ENCODE results near the gene ASCC1.

The ASCC1 gene

GRCh38 chr10:72098301-72098835 is 117.7 kb downstream of the ASCC1 start:
- DNase-seq (ENCODE audit: low read depth), result no peak

GRCh38 chr10:72097448-72098300 is 118.4 kb downstream of the ASCC1 start:
- no peak for DNase-seq (ENCODE audit: low read depth)

GRCh38 chr10:72096115-72097000 is 119.7 kb downstream of the ASCC1 start:
- DNase-seq (ENCODE audit: low read depth), result no peak

DNA sequence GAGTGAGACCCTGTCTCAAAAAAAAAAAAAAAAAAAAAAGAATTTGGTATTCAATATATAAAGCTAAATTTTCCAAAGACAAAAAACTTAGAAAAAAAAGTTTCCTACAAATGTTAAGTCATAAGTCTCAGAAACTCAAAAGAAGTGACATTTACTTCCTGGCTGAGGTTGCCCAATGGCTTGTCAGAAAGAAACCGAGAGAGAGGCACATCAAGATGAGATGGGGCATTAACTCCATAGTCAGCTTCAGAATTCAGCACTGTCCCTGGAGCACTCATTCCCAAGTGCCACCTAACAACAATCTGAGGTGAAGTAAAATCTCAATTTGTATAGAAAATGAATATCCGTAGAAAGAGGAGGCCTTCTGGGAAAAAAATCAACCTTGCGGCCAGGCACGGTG is 120.9 kb downstream of the ASCC1 start:
- DNase-seq (ENCODE audit: low read depth), result no peak

DNA sequence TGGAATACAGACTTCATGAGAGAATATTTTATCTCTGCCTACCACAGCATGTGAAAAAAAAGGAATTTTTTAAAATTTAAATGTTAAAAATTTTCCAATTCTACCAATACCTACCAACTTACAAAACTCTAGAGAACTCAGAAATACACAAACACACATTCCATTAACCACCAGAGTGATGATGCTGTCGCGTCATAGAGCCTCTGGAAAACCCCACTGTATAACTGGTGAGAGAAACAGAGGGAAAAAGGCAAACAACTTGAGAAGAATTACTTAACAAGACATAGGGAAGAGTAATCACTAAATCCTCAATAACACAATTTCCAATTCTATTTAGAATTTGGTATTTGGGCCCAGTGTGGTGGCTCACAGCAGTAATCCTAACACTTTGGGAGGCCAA is 121.5 kb downstream of the ASCC1 start:
- DNase-seq (ENCODE audit: low read depth), result no peak

GRCh38 chr10:72093450-72093849 is 122.6 kb downstream of the ASCC1 start:
- no peak for DNase-seq (ENCODE audit: low read depth)

DNA sequence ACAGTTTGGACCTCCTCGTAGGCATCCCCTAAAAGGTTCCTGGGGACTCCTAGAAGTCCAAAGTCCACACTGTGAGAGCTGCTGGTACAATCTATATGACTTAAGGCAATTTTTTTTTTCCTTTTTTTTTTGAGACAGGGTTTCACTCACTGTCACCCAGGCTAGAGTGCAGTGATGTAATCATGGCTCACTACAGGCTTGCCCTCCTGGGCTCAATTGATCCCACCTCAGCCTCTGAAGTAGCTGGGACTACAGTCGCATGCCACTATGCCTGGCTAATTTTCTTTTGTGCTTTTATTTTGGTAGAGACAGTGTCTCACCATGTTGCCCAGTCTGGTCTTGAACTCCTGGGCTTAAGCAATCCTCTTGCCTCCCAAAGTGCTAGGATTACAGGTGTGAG is 123.1 kb downstream of the ASCC1 start:
- no peak for DNase-seq (ENCODE audit: low read depth)

DNA sequence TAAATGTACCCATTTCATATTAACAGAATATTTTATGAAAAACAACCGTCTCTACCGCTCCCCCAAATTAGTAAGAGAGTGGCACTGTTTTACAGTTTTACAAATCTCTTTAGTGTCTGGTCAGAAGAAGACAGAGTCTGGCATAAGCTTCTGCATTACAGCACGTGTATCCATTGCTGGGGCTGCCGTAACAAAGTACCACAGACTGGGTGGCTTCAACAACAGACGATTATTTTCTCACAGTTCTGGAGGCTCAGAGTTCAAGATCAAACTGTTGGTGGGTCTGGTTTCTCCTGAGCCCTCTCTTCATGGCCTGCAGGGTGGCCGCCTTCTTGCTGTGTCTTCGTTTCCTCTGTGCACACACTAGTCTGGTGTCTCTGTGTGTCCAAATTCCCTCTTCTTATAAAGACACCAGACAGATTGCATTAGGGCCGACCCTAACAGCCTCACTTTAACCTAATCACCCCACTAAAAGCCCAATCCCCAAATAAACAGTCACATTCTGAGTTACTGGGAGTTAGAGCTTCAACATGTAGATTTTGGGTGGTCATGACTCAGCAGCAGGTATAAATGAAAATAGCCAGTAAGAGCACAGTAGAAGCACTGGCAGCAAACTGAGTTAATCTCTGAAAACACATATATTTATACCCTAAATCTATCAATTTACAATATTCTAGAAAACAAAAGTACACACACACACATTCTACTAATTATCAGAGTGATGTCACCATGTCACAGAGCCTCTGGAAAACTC is 123.7 kb downstream of the ASCC1 start:
- DNase-seq (ENCODE audit: low read depth), result no peak

GRCh38 chr10:72090326-72090725 is 125.8 kb downstream of the ASCC1 start:
- no peak for DNase-seq (ENCODE audit: low read depth)

GRCh38 chr10:72089618-72090017 is 126.5 kb downstream of the ASCC1 start:
- DNase-seq (ENCODE audit: low read depth), result no peak

- DNase-seq (ENCODE audit: low read depth), result no peak
Observed at GRCh38 chr10:72088889-72089575, 127.0 kb downstream of the ASCC1 start.

DNA sequence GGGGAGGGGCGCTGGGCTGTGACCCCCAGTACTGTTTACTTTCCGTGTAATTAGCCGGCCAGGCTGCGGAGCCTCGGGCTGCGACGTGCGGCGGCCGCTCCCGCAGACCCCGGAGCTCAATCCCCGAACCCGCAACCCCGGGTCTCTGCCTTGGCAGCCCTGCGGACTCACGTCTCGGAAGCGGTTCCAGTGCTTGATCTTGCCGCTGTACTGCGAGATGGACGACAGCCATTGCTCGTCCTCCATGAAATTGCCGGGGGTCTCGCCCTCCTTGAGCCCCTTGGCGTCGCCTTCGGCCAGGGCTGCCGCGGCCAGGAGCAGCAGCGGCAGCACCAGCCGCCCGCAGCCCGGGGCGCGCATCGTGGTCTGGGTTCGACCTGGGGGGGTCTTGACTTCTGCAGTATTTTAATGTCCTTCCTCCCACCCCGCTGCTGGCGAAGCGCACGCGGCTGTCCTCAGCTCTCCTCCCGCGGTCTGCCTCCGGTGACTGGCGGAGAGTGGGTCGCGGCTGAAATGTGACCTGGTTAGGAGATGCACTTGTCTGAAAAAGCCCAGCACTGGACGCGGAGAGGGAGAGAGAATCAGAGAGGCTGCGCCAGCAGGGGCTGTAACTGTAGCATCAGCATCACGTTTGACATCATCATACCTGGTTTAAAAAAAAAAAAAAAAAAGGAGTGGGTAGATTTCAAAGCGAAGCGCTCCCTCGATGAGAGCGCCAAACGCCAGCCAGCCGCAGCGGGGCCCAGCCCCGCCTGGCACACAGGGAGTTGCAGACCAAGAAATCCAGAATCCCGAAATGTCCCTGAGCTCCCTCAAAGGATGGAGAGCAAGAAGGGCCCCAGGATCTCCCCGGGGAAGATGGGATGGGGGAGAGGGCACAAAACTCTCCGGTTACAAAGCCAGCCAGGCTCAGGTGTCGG is 127.8 kb downstream of the ASCC1 start, which contains the start of gene SPOCK2:
SPOCK2 (minus strand) TSS at position 583 of the 920 bp plus-strand sequence; CDS start at position 360, 223 bp downstream.
- peak; percentile 26 for DNase-seq (ENCODE audit: low read depth)

DNA sequence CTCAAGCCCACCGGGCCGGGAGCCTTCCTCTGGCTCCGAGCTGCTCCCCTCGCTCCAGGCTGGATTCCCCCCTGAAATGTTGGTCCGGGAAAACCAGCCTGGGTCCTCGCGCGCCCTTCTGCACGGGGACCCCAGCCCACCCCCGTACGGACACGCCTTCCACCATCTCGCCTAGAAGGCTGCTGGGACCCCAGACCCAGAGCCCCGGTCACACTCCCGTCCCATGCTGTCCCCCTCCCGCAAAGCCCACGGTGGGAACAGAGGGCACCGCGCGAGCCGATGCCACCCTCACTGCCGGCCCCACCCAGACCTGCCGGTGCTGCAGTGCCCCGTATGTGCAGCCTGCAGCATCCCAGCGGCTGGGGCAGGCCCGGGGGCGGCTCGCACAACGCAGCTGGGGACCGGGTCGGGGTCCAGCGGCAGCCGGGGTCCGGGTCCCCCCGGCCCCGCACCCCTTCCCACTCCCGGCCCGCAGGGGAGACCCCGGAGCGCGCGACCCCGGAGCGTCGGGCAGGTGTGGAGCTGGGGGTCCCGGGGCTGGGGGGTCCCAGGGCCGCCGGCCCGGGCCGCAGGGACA is 128.6 kb downstream of the ASCC1 start:
- DNase-seq (ENCODE audit: low read depth), result no peak

DNA sequence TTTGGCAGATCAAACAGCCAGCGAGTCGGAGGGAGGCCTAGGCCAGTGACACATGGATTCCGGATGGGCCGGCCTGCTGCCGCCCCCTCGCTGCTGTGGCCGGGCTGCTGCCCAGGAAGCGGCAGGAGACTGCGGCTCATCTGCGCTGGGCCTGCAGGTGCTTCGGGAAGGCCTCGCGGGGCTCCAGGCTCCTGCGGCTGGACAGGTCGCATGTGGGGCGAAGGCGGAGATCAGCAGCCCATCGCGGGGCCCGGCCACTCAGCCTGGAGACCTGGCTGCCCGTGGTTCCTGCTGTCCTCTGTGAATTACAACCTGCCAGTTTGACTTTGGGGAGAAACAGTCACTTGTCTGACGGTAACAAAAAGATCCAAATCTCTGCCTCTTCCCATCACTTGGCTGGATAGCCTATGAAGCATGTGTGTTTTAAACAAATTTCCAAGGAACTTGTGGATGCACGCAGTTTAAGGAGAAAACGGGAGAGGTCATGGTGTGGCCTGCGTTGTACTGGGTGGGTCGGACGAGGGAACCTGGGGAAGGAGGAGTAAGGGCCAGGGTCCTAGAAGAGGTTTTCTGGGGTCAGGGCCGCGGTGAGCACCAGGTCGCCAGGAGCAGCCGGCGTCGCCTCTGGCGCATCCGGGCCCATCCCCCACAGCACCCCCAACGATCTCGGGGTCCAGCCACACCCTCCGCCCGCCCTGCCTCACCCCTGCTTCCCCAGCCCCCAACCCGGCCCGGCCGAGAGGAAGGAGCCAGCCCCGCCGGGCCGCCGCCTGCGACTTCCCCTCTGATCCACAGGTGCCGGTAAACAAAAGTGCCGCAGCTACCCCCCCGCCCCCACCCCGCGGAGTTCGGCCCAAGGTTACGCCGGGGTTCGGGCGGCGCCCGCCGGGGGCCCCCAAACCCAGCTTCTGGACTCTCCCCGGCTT is 129.3 kb downstream of the ASCC1 start:
- DNase-seq (ENCODE audit: low read depth), result peak; percentile 30

GRCh38 chr10:72085864-72086465 is 130.1 kb downstream of the ASCC1 start:
- no peak for DNase-seq (ENCODE audit: low read depth)

DNA sequence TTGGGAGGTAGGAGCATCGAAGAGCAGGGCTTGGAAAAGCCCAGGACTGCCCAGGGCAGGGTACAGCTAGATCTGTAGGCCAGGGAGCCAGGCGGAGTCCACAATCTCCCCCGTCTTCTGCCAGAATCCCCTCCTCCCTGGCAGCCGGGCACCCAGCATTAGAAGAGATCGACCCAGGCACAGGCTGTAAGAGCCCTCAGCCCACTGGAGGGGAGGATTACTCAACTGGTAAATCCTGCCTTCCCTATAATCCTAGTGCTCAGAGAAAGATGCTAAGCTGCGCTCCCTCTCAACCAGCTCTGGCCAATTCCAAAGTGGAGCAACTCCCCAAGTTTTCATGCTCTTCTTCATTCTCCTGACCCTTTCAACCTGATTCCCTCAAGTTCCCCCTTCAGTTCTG is 130.9 kb downstream of the ASCC1 start:
- no peak for DNase-seq (ENCODE audit: low read depth)

DNA sequence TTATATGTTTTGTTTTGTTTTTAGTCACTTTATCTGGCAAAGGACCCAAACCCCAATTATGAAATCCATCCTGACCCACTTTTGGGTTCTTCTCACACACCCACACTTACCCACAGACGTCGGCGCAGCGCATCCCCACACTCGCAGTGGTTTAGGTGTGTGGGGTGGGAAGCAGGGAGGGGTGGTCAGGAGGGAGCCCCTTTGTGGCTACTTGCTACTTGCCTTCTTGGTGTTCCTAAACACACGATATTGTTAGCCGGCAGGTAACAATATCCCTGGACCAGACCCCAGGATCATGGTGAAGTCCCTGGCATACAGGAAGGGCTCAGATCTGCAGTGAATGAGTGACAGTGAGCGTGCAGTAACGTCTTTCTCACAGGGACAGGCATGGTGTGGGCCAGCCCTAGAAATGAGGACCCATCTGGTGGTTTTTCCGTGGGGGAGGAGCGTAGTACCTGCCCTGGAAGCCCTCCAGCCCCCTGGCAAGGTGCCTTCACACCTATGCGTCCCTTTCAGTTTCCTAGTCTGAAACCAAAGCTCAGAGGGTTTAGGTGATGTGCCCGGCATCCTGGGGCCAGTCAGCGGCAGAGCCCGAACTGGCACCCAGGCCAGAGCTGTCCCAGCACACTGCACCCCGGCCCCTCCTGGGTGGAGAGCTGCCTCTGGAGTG is 132.2 kb downstream of the ASCC1 start:
- DNase-seq (ENCODE audit: low read depth), result peak; percentile 38
